Activated naive CD4-positive, alpha-beta T cell treated with anti-CD3 and anti-CD28 coated beads, Interleukin-2, amount 10 ng/mL, durations not matched to agents 7 days and 5 days (primary cell): ENCODE results near the gene GPSM3.

Experiments used
- CTCF ChIA-PET: fragments of 350-600 bp; sonication (Branson Sonifier 250); formaldehyde crosslinking; loops from one replicate; lab custom pipeline; 2021; ENCODE audit warnings: antibody characterized with exemption; lab: Charles Lee
- DNase-seq: peaks from one replicate; pipeline ENCODE4 v3.0.0-alpha.2; 2020
- H3K27ac Mint-ChIP-seq: one replicate; pipeline ENCODE4 v1.8.0; 2021; ENCODE audit warnings: mild to moderate bottlenecking, moderate library complexity, mixed read lengths
- H3K27me3 Mint-ChIP-seq: one replicate; pipeline ENCODE4 v1.8.0; 2021; ENCODE audit warnings: mild to moderate bottlenecking, mixed read lengths
- H3K36me3 Mint-ChIP-seq: one replicate; pipeline ENCODE4 v1.8.0; 2021; ENCODE audit warnings: mixed read lengths
- H3K4me1 Mint-ChIP-seq: one replicate; pipeline ENCODE4 v1.8.0; 2021; ENCODE audit warnings: mixed read lengths
- H3K4me3 Mint-ChIP-seq: one replicate; pipeline ENCODE4 v1.8.0; 2021; ENCODE audit warnings: mild to moderate bottlenecking, moderate library complexity, mixed read lengths
- H3K9me3 Mint-ChIP-seq: one replicate; pipeline ENCODE4 v1.8.0; 2021; ENCODE audit warnings: mixed read lengths

The GPSM3 gene

GRCh38 chr6:32177788-32178546, 14.5 kb downstream of the GPSM3 start, which contains the start of gene RNF5:
Gene RNF5 (plus strand): TSS chr6:32178405. CDS start chr6:32178512, 107 bp downstream.
- H3K36me3 Mint-ChIP-seq = peaks cover 24% of the 10 kb centered on the region
- peaks cover 71% of the 10 kb centered on the region for H3K4me1 Mint-ChIP-seq
- CTCF ChIA-PET = interaction anchor here (0.7 to 1.8 kb wide), 4 partner anchors 13 to 18 kb away, joined by 3 to 9 read pairs (median 5); partner anchors contain the start of gene GPSM3

GRCh38 chr6:32177183-32177787, 15.2 kb downstream of the GPSM3 start:
- peaks cover 73% of the 10 kb centered on the region for H3K4me1 Mint-ChIP-seq
- peaks cover 21% of the 10 kb centered on the region for H3K36me3 Mint-ChIP-seq
- no peaks in the 10 kb centered on the region for H3K27me3 Mint-ChIP-seq
- no peaks in the 10 kb centered on the region for H3K9me3 Mint-ChIP-seq
- CTCF ChIA-PET = interaction anchor here (0.7 to 1.8 kb wide), 3 partner anchors 14 to 18 kb away, joined by 3 to 9 read pairs (median 5); partner anchors contain the start of gene GPSM3
- peak overlapping the region; percentile 85 for H3K4me3 Mint-ChIP-seq
- peak overlapping the region; percentile 92 for H3K27ac Mint-ChIP-seq
- peak; percentile 65 for DNase-seq

More at GRCh38 chr6:32177788-32178546, 14.5 kb downstream of the GPSM3 start, which contains the start of gene RNF5:
- Mint-ChIP-seq H3K9me3 (no peaks in the 10 kb centered on the region), H3K27me3 (no peaks in the 10 kb centered on the region), H3K4me3 (peak within 1 kb of the TSS; percentile 85), H3K27ac (peak within 1 kb of the TSS; percentile 92)
- peak; percentile 97 for DNase-seq

DNA sequence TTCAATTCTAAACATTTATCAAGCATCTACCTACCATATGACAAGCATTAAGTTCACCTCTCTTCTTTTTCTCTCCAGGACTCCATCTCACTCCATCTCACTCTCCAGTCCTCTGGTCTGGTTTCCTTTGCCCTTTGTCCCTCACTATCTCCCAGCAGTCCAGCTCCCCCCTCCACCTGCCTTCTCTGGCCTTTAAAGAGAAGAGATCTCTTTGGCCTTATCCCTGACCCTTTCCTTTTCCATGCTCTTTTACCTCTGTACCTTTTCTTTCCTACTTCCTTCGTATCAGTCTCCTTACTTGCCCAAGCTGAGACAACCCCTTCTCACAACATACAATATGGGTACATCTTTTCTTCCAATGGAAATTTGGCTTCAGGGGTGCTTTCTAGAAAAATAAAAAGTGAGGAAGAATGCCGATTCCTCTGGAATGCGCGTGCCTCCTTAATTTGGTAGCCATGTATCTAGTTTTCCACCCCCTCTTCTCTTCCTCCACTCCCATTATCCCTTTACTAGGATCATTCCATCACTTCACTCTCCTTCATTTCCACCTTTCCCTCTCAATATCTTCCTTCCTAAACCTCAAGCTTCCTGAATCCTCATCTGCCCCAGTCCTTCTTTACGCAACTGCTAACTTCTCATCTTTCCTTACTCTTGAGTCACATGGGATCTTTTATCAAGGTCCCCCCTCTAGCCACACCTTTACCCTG, 15.8 kb downstream of the GPSM3 start:
- Mint-ChIP-seq H3K9me3 (no peaks in the 10 kb centered on the region), H3K36me3 (peaks cover 21% of the 10 kb centered on the region), H3K4me1 (peaks cover 73% of the 10 kb centered on the region), H3K4me3 (peak overlapping the region; percentile 85), H3K27me3 (no peaks in the 10 kb centered on the region), H3K27ac (peak overlapping the region; percentile 92)
- CTCF ChIA-PET = interaction anchor here (1.3 to 1.8 kb wide), 2 partner anchors 14 to 19 kb away, joined by 5 to 9 read pairs; no protein-coding TSS in a partner anchor
- no peak for DNase-seq

GRCh38 chr6:32175711-32176475, 16.6 kb downstream of the GPSM3 start, which contains the start of gene AGPAT1:
Gene AGPAT1 (minus strand): TSS chr6:32176084. CDS start chr6:32171496, 4,588 bp downstream.
- H3K4me1 Mint-ChIP-seq = peaks cover 70% of the 10 kb centered on the region
- peak within 1 kb of the TSS; percentile 85 for H3K4me3 Mint-ChIP-seq
- peak within 1 kb of the TSS; percentile 92 for H3K27ac Mint-ChIP-seq
- no peaks in the 10 kb centered on the region for H3K9me3 Mint-ChIP-seq
- H3K27me3 Mint-ChIP-seq = no peaks in the 10 kb centered on the region
- H3K36me3 Mint-ChIP-seq = peaks cover 24% of the 10 kb centered on the region
- CTCF ChIA-PET = no interaction called here
- DNase-seq = peak; percentile 98

- CTCF ChIA-PET = no interaction called here
- Mint-ChIP-seq H3K27me3 (no peaks in the 10 kb centered on the region), H3K9me3 (no peaks in the 10 kb centered on the region), H3K4me1 (peaks cover 64% of the 10 kb centered on the region), H3K36me3 (peaks cover 24% of the 10 kb centered on the region), H3K27ac (no peak overlapping the region), H3K4me3 (peak overlapping the region; percentile 85)
- no peak for DNase-seq
Measured at GRCh38 chr6:32175322-32175710, 17.1 kb downstream of the GPSM3 start.

GRCh38 chr6:32174416-32174815, 18.0 kb downstream of the GPSM3 start:
- Mint-ChIP-seq H3K9me3 (no peaks in the 10 kb centered on the region), H3K27ac (no peak overlapping the region), H3K36me3 (peaks cover 30% of the 10 kb centered on the region), H3K4me1 (peaks cover 55% of the 10 kb centered on the region), H3K27me3 (no peaks in the 10 kb centered on the region), H3K4me3 (peak overlapping the region; percentile 85)
- CTCF ChIA-PET = no interaction called here
- DNase-seq = no peak

GRCh38 chr6:32173051-32173727, 19.3 kb downstream of the GPSM3 start:
- Mint-ChIP-seq H3K4me1 (peaks cover 45% of the 10 kb centered on the region), H3K27ac (peak overlapping the region; percentile 46), H3K36me3 (peaks cover 28% of the 10 kb centered on the region), H3K4me3 (no peak overlapping the region), H3K9me3 (no peaks in the 10 kb centered on the region), H3K27me3 (no peaks in the 10 kb centered on the region)
- CTCF ChIA-PET = no interaction called here
- DNase-seq = no peak

- no peaks in the 10 kb centered on the region for H3K27me3 Mint-ChIP-seq
- no peaks in the 10 kb centered on the region for H3K9me3 Mint-ChIP-seq
- H3K36me3 Mint-ChIP-seq = peaks cover 36% of the 10 kb centered on the region
- peak overlapping the region; percentile 39 for H3K27ac Mint-ChIP-seq
- peaks cover 31% of the 10 kb centered on the region for H3K4me1 Mint-ChIP-seq
- H3K4me3 Mint-ChIP-seq = no peak overlapping the region
- DNase-seq = no peak
- CTCF ChIA-PET = interaction anchor here (1.1 kb wide), 1 partner anchor 24 kb away, joined by 3 read pairs; no protein-coding TSS in a partner anchor
Measured at GRCh38 chr6:32171234-32171633, 21.2 kb downstream of the GPSM3 start.

- H3K4me1 Mint-ChIP-seq = peaks cover 27% of the 10 kb centered on the region
- DNase-seq = no peak
- CTCF ChIA-PET = no interaction called here
- H3K9me3 Mint-ChIP-seq = no peaks in the 10 kb centered on the region
- no peak overlapping the region for H3K4me3 Mint-ChIP-seq
- no peak overlapping the region for H3K27ac Mint-ChIP-seq
- peaks cover 36% of the 10 kb centered on the region for H3K36me3 Mint-ChIP-seq
- no peaks in the 10 kb centered on the region for H3K27me3 Mint-ChIP-seq
Measured at GRCh38 chr6:32170294-32170693, 22.1 kb downstream of the GPSM3 start.

DNA sequence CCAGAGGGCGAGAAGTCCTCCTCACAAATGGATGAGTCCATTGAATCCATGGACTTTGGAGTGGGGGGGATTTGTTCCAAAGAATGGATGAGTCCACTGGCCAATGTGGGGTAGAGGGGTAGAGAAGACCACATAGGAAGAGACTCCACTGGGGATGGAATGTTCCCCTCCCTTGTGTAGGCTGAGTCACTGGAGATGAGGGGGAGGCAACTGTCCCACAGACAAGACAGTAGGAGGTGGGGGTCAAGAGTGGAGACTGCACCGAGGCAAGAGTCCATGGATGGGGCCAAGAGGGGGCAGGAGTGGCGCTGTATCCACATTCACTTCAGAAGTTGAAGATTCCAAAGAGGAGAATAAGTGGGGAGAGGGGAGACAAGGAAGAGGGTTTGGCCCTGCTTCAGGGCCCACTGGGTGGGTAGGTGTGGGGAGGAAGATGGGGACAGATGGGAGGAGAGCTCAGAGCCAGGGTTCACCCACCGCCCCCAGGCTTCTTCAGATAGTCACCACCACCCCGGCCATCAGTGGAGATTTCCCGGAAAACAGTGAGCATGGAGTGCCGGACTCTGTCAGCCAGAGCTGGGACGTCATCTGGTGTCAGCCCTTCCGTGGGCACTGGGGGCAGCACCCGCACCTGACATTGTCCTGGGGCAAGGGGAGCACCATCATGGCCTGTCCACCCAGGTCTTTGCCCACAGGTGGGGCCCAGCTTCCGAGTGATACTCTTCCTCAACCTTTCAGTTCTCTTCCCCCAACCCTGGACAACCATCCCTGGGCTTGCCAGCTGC, 23.4 kb downstream of the GPSM3 start:
- Mint-ChIP-seq H3K27me3 (no peaks in the 10 kb centered on the region), H3K4me1 (peaks cover 16% of the 10 kb centered on the region), H3K9me3 (no peaks in the 10 kb centered on the region), H3K27ac (no peak overlapping the region), H3K4me3 (no peak overlapping the region), H3K36me3 (peaks cover 36% of the 10 kb centered on the region)
- CTCF ChIA-PET = no interaction called here
- no peak for DNase-seq

DNA sequence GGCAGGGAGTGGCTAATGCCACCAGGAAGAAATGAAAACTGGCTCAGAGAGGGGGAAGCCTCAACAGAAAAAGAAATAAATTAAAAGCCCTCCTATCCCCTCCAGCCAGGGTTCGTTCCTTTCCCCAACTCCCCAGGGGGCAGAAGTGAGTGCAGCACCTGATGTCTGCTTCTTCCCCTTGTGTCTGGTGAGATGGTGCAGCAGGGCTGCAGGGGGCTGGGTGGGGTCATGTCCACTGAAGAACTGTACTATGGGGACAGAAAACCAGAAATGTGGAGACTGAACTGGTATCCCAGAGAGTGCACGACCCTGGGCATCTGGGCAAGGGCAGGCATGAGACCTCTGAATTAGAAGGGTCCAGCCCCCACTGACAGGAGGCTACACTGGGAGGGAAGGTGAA, 24.1 kb downstream of the GPSM3 start:
- Mint-ChIP-seq H3K9me3 (no peaks in the 10 kb centered on the region), H3K36me3 (peaks cover 36% of the 10 kb centered on the region), H3K27ac (no peak overlapping the region)

DNA sequence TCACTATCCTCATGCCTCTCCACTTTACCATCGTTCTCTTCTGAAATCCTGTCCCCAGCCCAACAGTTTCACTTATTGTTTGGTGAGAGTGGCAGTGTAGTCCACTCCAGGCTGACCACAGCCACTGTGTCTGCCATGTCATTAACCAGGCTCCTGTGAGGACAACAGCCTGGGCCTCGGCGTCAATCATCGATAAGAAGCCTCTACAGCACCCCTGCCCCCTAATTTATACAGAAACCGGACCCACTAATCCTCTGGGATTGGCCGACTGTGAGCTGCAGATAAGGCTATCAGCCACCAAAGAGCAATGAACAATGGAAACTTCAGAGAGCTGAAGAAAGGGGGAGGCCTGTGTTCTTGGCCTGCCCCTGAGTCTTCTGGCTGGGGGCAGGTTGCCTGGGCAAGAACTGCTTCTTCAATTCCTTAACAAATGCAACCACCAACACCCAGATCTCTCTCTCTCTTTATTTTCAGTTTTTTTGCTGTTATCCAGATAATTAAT, 24.6 kb downstream of the GPSM3 start:
- no peaks in the 10 kb centered on the region for H3K27me3 Mint-ChIP-seq
- H3K4me1 Mint-ChIP-seq = peaks cover 4% of the 10 kb centered on the region
- CTCF ChIA-PET = no interaction called here
- no peaks in the 10 kb centered on the region for H3K9me3 Mint-ChIP-seq
- no peak overlapping the region for H3K27ac Mint-ChIP-seq
- no peak for DNase-seq
- H3K36me3 Mint-ChIP-seq = peaks cover 37% of the 10 kb centered on the region
- H3K4me3 Mint-ChIP-seq = no peak overlapping the region

More for the DNA sequence above, 24.1 kb downstream of the GPSM3 start:
- DNase-seq = no peak
- Mint-ChIP-seq H3K4me3 (no peak overlapping the region), H3K4me1 (peaks cover 10% of the 10 kb centered on the region), H3K27me3 (no peaks in the 10 kb centered on the region)
- CTCF ChIA-PET = no interaction called here
